CD4-positive, alpha-beta T cell treated with Interferon alpha-2 for 1 hour (primary cell): ENCODE measurements around the gene ISL2.

Source experiments
- DNase-seq, 2 donors: peaks; one replicate each; pipeline ENCODE4 v3.0.0-alpha.2; 2020 to 2022

Gene ISL2

DNA sequence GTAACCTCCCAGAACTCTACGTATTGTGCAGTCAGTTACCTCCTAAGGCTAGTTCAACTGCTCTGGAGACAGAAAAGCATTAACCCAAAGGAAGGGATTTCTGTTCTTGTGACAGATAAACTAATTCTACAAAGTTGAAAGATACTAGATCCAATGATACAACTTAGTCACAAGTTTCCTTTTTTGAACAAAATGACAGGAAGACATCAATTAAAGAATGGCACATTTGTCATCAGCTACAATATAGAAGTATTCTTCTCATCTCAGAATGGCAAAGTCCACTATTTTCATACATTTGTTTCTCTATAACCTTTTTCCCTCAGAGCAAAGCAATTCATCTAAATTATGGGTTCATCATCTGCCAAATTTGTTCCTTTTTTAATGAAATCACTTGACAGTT lies 43.7 kb downstream of the ISL2 start:
- no peak for DNase-seq

DNA sequence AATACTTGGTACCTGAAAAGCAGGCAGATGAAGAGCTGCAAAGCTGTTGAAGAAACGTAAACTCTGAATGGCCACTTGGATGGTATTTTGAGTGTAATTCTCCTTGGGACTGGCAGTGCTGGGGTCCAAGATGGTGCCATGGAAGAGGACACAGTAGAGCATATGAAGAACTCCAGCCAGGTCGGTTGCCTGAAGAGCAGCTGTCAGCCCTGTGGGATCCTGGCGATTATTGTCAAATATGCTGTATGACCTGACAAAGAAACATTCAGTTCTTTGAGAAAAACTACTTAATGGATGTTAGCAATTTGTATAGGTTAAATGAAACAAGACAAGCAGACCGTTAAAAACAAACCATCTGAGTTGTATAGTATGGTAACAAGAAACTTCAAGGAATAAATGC lies 44.8 kb downstream of the ISL2 start:
- DNase-seq: no peak

- DNase-seq: no peak
Measured at GRCh38 chr15:76382987-76383728, 46.6 kb downstream of the ISL2 start.

- no peak for DNase-seq
Measured at GRCh38 chr15:76384409-76384808, 47.8 kb downstream of the ISL2 start.

DNA sequence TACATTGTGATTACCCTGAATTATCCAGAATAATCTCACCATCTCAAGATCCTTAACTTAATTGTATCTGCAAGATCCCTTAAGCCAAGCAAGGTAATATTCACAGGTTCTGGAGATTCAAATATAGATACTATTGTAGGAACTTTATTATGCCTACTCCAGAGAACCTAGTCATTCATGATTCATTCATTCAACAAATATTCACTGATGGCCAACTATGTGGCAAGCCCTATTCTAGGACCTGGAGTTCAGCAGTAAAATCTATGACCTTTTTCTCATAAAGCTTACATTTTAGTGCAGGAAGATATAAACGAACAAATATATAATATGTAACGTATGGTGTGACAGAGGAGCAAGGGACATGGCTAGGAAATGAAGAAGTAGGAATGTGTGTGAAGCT lies 49.6 kb downstream of the ISL2 start:
- DNase-seq: no peak

DNA sequence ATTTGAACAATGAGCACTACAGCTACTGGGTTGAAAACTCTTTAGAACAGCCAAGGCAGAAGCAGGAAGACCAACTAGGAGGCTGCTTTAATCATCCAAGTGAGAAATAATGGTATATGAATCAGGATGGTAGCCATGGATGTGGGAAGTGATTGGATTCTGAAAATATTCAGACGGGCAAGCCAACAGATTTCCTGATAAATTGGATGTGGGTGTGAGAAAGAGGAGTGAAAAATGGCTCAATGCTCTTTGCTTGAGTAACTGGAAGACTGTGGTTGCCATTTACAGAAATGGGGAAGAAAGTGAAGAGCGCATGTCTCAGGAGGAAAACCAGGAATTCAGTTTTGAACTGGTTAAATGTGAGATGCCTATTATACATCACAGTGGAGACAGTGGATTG lies 50.4 kb downstream of the ISL2 start:
- DNase-seq: no peak

DNA sequence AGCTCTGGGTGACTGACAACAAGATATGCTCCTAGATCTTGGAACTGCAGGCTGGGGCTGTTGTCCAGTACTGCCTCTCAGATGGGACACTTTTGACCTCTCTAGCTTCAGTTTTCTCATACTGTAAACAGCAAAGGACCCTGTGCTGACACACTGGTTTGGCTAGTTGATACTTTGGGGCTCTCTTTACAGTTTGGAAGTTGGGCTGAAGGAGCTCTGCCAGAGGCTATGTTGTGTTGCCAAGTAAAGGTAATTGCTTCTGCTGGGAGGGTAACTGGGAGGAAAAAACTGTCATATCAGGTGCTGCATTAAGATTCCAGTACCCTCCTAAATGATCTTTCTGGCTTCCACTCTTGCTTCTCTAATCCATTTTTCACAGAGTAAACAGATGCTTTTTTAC lies 54.0 kb downstream of the ISL2 start:
- DNase-seq: no peak

- DNase-seq: no peak
Measured at GRCh38 chr15:76391309-76391708, 54.7 kb downstream of the ISL2 start.

GRCh38 chr15:76391847-76392246 lies 55.3 kb downstream of the ISL2 start:
- DNase-seq: no peak
